HG03442 (cell line): ENCODE results near the gene GOLGA5.
"Not testable (repeated sequence)": the region's sequence is repeated elsewhere in the genome, so short reads cannot be mapped to it uniquely, and the experiment has no call there.

ENCODE experiments used
- ATAC-seq: cut with Tn5 transposase; IDR thresholded peaks from one replicate; pipeline ENCODE4 v1.9.1; 2021; ENCODE audit warnings: mild to moderate bottlenecking, moderate library complexity; ENCODE audit not compliant: unreplicated experiment

Gene GOLGA5

DNA sequence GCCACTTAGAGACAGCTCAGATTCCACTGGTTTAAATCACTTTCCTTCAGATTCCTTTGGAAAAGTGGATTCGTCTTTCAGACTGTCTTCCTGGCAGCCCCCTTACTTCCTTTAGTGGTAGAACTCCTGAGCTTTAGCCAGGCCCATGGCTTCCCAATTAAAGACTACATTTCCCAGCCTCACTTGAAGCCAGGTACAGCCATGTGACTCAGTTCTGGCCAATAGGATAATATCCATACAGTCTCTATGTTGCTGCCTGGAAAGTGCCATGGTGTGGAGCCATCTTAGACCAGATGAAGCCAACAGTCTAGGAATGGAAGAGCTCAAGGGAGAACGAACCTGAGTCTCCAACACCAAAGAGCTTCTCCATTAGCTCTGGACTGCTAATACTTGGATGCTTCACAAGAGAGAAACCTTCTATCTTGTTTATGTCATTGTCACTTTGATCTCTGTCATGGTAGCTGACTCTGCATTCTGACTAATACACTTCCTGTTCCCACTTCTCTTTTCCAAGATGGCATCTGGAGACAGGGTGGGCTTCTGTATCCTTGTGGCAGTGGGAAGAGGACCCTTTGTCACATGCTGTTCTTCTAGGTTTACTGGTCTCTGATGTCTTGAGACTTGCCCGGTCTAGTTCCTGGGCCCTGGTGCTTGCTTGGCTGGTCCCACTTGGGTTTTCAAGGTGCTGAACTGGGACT, 15.1 kb upstream of the GOLGA5 start:
- ATAC-seq: not testable (repeated sequence)

DNA sequence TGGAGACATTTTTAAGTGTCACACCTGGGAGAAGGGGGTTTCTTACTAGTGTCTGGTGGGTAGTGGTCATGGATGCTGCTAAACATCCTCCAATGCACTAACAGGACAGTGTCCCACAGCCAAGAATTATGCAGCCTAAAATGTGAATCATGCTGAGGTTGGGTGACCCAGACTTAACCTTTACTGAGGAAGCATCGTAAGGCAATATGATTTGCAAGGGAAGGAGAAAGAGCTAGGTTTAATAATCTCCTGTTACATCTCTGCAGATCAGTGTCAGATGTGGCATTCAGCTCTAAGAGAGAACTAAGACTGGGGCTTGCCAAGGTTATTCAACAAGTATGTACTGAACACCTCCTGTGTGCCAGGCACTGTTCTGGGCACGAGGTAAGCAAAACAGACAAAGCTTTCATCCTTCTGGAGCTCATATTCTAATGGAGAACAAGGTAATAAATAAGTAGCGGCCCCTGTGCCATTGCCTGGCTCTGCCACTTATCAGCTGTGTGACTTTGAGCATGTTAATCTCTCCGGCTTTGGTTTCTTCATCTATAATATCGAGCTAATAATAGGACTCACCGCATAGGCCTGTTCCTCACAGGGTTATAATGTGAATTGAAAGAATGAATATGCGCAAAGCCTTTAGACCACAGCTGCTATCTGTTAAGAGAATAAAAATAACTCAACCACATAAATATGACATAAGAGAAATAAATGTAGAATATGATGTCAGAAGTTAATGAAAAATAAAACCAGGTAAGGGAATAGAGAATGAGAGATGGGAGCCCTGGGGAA, 13.5 kb upstream of the GOLGA5 start:
- ATAC-seq: no peak

DNA sequence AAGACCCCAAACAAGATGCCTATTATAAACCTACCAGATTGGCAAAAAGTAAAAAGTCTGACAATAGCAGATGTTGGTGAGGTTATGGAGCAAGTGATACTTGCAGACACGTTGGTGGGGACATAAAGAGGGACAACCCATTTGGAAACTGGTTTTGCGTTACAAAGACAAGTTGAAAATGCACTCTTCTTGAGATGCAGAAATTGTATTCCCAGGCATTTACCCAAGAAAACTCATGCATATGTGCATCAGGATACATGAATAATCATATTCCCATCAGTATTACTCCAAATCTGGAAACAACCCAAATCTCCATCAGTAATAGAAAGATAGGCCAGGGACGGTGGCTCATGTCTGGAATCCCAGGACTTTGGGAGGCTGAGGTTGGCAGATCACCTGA, 12.8 kb upstream of the GOLGA5 start:
- no peak for ATAC-seq

DNA sequence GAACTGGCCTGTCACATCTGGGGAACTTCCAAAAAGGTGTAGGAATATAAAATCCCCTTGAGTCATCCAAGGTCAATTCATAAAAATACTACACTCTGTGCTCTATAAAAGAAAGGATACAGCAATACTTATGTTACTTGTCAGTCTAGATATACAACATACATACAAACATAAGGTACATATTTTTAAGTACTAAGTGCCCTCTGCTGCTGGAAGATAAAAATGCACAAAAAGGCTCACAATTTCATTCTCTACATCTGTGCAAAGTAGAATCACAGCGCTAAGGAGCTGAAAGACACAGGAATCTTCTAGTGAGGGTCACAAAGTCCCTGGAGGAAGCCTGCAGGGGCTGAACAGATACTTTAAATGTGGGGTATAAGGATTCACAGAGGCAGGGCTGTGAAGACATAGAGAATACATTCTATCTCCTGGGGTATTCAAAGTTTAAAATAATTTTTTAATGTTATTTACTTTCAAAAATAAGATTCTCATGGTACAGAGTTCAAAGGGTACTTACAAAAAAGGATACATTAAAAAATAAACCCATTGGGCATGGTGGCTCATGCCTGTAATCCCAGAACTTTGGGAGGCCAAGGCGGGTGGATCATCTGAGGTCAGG, 10.2 kb upstream of the GOLGA5 start:
- no peak for ATAC-seq

DNA sequence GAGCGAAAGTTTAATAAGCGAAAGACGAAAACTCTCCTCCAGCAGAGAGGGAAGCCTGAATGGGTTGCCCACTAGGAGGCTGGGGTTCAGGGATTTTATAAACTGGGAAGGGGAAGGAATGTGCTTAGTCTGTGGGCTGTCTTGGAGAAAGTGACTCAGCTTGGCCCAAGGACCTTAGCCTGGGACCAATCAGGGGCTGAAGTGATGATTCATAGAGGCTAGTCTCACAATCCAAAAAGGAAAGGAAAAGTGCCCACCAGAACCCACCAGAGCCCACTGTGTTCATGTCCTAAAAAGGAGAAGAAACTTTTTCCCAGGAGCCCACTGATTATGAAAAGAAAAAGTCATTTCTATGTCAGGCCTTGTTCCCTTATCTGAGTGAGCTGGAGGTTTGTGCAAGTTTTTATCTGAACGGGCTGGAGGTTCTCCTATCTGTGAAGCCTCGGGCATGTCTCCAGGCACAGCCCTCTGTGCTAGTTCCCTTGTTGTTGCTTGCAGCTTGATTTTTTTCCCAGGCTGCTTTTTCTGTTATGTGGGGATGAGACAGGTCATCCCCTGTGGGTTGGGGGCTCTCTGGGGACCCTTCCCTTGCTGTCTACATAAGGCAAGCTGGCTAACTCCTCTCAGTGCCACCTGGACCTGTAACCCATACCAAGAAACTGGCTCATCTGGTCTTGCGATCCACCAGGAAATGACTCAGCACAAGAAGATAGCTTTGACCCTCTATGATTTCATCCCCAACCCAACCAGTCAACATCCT, 8.3 kb upstream of the GOLGA5 start:
- no peak for ATAC-seq

DNA sequence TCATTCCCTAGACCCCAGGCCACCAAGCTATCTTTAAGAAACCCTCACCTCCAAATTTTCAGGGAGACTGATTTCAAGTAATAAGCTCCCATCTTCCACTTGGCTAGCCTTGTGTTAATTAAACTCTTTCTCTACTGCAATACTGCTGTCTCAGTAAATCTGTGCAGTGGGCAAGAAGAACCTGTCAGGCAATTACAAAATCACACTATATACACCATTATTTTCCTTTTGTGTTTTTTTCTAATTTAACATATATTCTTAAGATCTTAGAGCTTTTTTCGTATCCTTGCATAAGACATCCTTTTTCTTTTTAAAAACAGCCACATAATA, 7.7 kb upstream of the GOLGA5 start:
- no peak for ATAC-seq

DNA sequence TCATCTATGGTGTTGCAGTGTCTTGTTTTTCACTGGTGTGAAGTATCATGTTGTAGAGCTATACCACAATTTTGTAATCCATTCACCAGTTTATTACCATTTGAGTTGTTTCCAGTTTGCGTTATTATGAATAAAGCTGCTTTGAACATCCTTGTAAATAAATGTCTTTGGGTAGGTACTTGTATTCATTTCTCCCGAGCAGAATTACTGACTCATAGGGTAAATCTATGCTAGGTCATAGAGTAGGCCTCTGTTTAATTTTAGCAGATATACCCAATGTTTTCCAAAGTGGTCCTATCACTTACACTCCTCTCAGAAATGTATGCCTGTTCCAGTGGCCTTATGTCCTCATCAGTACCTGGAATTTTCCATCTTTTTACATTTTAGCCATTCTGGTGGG, 6.6 kb upstream of the GOLGA5 start:
- no peak for ATAC-seq

DNA sequence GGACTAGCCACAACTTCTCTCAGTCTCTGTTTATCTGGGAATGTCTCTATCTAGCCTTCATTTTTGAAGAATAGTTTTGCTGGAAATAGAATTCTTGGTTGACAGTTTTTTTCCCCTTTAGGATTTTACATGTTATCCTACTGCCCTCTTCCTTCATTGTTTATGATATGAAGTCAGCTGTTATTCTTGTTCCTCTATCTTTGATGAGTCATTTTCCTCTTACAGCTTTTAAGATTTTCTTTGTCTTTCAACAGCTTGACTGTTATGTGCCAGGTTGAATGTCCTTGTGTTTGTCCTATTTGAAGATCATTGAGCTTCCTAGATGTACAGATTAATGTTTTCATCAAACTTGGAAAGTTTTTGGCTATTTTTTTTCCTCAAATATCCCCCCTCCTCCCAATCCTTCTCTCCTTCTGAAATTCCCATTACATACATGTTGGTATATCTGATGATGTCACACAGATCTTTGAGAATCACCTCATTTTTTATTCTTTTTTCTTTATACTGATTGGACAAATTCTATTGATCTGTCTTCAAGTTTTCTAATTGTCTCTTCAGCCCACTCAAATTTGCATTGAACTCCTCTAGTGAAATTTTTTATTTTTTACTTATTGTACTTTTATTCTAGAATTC, 4.5 kb upstream of the GOLGA5 start:
- no peak for ATAC-seq

DNA sequence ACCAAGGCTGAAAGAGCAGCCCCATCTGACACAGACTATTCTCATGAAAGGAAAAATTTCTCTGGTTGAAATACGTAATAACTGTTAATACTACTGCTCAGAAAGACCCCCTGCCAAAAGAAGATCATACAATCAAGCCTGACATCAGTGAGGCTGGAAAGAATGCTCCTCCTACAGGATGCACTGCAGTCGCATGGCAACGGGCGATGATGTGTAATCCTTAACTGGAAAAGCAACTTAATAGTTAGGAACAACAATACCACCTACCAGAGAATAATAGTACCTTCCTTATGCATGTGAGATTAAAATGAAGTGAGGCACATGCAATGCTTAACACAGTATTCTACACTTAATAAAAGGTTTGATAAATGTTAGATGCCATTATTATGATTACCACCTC, 1.2 kb upstream of the GOLGA5 start:
- no peak for ATAC-seq

DNA sequence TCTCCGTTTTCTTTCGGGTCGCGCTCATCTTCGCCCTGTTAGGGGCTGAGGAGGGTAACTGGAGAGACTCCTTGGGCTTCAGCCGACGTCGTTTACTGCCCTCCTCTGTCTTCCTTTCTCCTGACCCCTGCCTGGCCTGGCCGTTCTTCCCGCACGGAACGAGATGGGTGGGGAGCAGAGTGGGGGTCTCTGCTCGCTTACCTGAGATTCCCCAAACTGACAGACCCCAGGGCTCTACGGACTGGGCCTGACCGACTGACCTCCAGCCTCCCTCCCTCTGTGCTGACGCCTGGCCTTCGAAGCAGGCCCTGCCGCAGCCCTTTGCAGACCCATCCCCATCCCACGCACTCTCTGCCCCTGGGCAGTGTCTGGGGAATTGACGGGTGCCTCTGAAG, 439 bp downstream of the GOLGA5 start:
- no peak for ATAC-seq

DNA sequence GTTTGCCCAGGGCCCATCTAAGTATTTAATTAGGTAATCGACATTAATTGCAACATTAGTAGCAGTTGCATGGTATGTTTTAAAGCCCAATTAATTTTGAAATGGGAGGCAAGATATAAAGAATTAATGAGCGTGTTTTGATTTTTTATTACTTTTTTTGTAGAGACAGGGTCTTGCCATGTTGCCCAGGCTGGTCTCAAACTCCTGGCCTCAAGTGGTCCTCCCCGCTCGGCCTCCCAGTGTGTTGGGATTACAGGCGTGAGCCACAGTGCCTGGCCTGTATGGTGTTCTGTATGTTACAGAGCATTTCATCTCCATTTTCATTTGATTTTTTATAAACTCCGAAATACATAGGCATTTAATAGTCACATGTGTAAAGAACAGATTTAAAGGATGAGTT, 856 bp downstream of the GOLGA5 start:
- no peak for ATAC-seq

DNA sequence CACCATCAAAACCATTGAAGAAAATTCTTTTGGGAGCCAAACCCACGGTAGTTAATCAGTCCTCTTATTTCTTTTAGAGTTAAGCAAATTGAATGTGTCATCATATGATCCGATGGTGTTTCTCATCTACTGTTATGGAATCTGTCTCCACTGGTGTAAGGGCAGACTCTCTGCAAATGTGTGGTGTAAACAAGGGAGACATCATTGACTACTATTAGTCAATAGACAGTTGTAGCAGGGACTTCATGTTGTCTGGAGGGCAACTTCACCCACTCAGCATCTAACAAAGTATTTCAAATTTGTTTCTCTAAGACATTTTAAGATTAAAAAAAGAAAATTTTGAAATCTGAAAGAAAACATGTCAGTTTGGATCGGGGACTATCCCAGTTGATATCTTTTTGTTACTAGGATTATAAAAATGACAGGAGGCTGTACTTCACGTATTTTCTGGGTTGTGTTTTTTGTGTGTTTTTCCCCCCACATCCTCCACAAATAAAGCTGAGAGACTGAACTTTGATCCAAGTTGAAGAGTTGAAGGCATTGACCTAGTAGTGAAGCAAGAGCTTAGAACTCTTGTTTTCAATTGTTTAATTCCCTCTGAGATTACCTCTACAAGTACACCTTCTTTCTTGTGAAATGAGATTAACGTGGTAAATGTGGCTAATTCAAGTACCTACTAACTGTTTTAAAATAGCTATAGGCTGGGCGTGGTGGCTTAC, 4.0 kb downstream of the GOLGA5 start:
- no peak for ATAC-seq

DNA sequence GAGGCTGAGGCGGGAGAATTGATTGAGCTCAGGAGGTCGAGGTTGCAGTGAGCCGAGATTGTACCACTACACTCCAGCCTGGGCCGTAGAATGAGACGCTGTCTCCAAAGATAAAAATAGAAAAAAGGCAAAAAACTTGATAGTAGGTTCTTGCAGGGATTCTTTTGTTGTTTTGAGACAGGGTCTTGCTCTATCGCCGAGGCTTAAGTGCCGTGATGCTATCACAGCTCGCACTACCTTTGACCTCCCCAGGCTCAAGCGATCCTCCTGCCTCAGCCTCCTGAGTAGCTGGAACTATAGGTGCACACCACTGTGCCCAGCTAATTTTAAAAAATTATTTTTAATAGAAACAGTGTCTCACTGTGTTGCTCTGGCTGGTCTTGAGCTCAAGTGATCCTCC, 4.7 kb downstream of the GOLGA5 start:
- ATAC-seq: no peak

DNA sequence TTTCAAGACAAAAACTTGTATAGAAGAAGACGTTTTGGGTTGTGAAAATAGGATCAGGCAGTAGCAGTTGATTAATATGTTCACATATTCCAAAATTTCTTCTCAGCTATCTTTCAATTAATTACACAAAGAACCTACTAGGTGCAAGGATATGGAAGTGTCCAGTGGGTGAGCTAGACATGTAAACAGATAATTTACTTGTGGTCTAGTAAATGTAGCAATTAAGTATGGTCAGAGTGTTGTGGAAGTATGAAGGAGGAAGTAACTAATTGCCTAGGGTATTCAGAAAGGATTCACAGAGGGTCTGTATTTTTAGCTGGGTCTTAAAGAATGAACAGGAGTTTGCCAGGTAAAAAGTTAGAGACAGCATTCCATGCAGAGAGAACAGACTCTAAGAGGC, 5.9 kb downstream of the GOLGA5 start:
- no peak for ATAC-seq

DNA sequence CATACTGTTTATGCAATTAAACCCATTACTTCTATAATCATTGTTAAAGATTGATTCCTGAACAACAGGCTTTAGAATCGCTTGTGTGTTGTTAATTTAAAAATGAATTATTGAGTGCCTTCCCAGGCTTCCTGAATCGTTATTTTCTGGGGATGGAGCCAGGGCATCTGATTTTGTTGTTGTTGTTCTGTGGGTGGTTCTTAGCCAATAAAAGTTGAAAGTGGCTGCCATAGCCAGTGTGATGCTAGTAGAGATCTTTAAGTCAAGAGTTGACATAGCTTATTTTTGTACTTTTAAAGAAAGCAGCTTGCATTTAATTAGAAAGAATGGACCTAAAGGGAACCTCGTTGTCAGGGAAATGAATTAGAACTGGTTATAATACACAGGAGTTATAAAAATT, 6.4 kb downstream of the GOLGA5 start:
- ATAC-seq: no peak

DNA sequence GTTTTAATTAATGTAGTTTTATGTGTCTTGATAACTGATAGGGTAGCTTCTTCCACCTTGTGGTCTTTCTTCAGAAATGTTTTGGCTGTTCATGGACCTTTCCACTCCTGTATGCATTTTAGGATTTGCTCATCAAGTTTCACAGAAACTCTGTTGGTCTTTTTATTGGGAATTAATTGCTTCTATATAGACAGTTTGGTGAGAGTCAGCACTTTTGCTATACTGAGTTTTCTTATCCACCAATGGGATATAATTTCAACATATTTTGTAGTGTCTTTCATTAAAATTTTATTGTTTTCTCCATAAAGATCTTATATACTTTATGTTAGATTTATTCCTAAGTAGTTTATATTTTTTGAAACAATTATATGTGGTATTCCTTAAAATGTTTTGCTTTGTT, 7.8 kb downstream of the GOLGA5 start:
- no peak for ATAC-seq

DNA sequence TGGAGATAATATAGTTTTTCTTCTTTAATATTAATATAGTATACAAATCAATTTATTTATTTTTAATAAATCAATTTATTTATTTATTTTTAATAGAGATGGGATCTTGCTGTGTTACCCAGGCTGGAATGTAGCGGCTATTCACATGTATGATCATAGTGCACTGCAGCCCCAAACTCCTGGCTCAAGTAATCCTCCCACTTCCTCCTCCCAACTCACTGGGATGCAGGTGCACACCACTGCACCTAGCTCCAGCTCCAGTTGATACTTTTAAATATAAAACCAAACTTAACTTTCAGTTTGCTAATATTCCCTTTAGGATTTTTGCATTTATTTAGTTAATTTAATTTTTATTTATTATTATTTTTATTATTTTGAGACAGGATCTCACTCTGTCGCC, 8.6 kb downstream of the GOLGA5 start:
- no peak for ATAC-seq

DNA sequence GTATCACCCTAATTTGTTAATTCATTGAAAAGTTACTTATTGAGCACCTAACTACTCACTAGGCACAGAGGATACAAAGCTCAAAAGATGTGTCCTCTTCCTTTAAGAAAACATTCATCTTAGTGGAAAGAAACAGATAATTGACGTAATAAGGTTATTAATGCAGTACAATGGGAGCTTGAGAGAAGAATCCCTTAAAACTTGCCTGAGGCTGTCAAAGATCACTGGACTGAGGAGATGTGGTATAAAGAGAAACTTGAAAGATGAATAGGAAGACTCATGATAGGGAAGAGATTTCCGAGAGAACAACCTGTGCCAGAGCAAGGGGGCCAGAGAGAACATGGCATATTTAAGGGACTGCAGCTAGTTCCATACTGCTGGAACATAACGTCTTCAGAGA, 19.1 kb downstream of the GOLGA5 start:
- ATAC-seq: no peak

DNA sequence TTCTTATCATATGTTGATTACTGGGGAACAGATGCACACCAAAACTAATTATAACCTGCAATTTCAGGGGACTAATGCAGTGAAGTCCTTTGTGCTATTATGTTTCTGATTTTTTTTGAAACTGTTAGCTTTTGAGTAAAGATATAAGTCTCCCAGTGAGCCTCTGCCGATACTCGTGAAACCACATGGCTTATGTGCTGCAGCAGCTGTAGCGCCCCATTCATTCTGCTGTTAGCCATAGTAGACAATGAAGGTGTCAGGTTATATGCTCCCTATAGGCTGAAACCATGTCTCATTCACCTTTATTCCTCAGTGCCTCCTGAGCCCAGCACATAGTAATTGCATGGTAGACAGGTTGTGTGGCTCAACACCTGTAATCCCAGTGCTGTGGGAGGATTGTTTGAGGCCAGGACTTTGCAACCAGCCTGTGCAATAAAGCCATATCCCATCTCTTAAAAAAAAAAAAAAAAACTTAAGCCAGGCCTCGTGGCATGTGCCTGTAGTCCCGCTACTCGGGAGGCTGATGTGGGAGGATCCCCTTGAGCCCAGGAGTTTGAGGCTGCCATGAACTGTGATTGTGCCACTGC, 25.0 kb downstream of the GOLGA5 start:
- no peak for ATAC-seq
